GM23338 (cell line): ENCODE results near the gene TCF7.

Source experiments
- CREB1 ChIP-seq: fragments of 250-450 bp; sonication (Bioruptor Pico); IDR thresholded peaks from 2 replicates; pipeline ENCODE4 v1.5.0; 2020; ENCODE audit warnings: low read depth, mild to moderate bottlenecking, moderate library complexity
- EZH2 ChIP-seq: fragments of 200-600 bp; sonication (generic); IDR thresholded peaks from one replicate; pipeline ENCODE4 v1.8.0; 2017; ENCODE audit warnings: antibody characterized with exemption, mild to moderate bottlenecking, low read depth; ENCODE audit not compliant: unreplicated experiment
- EZH2phosphoT487 ChIP-seq: fragments of 200-600 bp; sonication (generic); IDR thresholded peaks from one replicate; pipeline ENCODE4 v1.8.1; 2018; ENCODE audit warnings: antibody characterized with exemption; ENCODE audit not compliant: unreplicated experiment
- NANOG ChIP-seq: IDR thresholded peaks from 2 replicates; pipeline ENCODE4 v1.6.1; 2016; ENCODE audit warnings: antibody characterized with exemption, borderline replicate concordance
- POLR2AphosphoS5 ChIP-seq: IDR thresholded peaks from 2 replicates; pipeline ENCODE4 v1.6.1; 2016; ENCODE audit warnings: antibody characterized with exemption, low read depth
- TF ChIP-seq, protein P1 (sequence below): IDR thresholded peaks from one replicate; pipeline ENCODE4 v1.6.1; 2018; ENCODE audit warnings: antibody characterized with exemption; ENCODE audit not compliant: unreplicated experiment
- TF ChIP-seq, protein P2 (sequence below), 2 experiments: fragments of 200-600 bp in 1 of 2; sonication (generic) in 1 of 2; conservative IDR thresholded peaks; 2 replicates each; pipeline versions ENCODE4 v1.5.1 to v1.6.1; 2016 to 2017; ENCODE audit warnings: antibody characterized with exemption in 2 of 2, low read depth in 2 of 2, mild to moderate bottlenecking in 2 of 2, moderate library complexity in 1 of 2
- TF ChIP-seq, protein P3 (sequence below): fragments of 250-450 bp; sonication (Bioruptor Pico); IDR thresholded peaks from 2 replicates; pipeline ENCODE4 v1.5.0; 2020; ENCODE audit warnings: mild to moderate bottlenecking, moderate library complexity

DNA sequence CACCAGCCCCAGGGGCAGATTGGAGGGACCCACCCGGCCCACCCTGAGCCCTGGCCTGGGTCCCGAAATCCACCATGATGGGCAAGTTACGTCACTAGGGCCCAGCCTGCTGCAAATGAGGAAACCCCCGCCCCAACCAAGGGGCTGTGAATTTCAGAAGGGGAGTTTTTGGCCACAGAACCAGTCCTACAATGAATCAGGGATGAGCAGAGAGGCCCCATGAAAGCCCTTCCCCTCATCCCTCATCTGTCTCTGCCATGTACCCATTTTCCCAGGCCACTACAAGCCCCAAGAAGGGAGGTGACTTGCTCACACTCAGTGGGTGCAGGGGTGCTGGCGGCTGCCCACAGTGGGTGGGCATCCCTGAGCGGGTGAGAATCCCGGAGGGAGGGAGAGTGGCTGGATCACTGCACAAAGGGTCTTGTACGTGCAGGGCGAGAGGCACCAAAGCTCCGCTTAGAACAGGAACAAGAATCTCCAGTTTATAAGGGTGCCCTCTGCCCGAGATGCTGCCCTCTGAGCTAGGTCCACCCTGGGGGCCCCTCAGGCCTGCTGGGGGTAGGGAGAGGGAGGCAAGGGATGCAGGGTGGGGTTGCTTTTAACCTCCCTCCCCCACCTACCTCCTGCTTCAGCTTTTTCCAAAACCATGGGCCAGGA, 10.4 kb upstream of the TCF7 start:
- TF ChIP-seq EZH2 (no peak), EZH2phosphoT487 (no peak), POLR2AphosphoS5 (no peak), NANOG (no peak), CREB1 (CRISPR knock-in tag) (no peak)
- TF ChIP-seq, protein P1, sequence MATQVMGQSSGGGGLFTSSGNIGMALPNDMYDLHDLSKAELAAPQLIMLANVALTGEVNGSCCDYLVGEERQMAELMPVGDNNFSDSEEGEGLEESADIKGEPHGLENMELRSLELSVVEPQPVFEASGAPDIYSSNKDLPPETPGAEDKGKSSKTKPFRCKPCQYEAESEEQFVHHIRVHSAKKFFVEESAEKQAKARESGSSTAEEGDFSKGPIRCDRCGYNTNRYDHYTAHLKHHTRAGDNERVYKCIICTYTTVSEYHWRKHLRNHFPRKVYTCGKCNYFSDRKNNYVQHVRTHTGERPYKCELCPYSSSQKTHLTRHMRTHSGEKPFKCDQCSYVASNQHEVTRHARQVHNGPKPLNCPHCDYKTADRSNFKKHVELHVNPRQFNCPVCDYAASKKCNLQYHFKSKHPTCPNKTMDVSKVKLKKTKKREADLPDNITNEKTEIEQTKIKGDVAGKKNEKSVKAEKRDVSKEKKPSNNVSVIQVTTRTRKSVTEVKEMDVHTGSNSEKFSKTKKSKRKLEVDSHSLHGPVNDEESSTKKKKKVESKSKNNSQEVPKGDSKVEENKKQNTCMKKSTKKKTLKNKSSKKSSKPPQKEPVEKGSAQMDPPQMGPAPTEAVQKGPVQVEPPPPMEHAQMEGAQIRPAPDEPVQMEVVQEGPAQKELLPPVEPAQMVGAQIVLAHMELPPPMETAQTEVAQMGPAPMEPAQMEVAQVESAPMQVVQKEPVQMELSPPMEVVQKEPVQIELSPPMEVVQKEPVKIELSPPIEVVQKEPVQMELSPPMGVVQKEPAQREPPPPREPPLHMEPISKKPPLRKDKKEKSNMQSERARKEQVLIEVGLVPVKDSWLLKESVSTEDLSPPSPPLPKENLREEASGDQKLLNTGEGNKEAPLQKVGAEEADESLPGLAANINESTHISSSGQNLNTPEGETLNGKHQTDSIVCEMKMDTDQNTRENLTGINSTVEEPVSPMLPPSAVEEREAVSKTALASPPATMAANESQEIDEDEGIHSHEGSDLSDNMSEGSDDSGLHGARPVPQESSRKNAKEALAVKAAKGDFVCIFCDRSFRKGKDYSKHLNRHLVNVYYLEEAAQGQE = no peak
- TF ChIP-seq, protein P2, sequence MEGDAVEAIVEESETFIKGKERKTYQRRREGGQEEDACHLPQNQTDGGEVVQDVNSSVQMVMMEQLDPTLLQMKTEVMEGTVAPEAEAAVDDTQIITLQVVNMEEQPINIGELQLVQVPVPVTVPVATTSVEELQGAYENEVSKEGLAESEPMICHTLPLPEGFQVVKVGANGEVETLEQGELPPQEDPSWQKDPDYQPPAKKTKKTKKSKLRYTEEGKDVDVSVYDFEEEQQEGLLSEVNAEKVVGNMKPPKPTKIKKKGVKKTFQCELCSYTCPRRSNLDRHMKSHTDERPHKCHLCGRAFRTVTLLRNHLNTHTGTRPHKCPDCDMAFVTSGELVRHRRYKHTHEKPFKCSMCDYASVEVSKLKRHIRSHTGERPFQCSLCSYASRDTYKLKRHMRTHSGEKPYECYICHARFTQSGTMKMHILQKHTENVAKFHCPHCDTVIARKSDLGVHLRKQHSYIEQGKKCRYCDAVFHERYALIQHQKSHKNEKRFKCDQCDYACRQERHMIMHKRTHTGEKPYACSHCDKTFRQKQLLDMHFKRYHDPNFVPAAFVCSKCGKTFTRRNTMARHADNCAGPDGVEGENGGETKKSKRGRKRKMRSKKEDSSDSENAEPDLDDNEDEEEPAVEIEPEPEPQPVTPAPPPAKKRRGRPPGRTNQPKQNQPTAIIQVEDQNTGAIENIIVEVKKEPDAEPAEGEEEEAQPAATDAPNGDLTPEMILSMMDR (conservative IDR thresholded peaks at IDR 0.05; ENCODE audit: low read depth in 2 of 2) = no peak
- TF ChIP-seq, protein P3, sequence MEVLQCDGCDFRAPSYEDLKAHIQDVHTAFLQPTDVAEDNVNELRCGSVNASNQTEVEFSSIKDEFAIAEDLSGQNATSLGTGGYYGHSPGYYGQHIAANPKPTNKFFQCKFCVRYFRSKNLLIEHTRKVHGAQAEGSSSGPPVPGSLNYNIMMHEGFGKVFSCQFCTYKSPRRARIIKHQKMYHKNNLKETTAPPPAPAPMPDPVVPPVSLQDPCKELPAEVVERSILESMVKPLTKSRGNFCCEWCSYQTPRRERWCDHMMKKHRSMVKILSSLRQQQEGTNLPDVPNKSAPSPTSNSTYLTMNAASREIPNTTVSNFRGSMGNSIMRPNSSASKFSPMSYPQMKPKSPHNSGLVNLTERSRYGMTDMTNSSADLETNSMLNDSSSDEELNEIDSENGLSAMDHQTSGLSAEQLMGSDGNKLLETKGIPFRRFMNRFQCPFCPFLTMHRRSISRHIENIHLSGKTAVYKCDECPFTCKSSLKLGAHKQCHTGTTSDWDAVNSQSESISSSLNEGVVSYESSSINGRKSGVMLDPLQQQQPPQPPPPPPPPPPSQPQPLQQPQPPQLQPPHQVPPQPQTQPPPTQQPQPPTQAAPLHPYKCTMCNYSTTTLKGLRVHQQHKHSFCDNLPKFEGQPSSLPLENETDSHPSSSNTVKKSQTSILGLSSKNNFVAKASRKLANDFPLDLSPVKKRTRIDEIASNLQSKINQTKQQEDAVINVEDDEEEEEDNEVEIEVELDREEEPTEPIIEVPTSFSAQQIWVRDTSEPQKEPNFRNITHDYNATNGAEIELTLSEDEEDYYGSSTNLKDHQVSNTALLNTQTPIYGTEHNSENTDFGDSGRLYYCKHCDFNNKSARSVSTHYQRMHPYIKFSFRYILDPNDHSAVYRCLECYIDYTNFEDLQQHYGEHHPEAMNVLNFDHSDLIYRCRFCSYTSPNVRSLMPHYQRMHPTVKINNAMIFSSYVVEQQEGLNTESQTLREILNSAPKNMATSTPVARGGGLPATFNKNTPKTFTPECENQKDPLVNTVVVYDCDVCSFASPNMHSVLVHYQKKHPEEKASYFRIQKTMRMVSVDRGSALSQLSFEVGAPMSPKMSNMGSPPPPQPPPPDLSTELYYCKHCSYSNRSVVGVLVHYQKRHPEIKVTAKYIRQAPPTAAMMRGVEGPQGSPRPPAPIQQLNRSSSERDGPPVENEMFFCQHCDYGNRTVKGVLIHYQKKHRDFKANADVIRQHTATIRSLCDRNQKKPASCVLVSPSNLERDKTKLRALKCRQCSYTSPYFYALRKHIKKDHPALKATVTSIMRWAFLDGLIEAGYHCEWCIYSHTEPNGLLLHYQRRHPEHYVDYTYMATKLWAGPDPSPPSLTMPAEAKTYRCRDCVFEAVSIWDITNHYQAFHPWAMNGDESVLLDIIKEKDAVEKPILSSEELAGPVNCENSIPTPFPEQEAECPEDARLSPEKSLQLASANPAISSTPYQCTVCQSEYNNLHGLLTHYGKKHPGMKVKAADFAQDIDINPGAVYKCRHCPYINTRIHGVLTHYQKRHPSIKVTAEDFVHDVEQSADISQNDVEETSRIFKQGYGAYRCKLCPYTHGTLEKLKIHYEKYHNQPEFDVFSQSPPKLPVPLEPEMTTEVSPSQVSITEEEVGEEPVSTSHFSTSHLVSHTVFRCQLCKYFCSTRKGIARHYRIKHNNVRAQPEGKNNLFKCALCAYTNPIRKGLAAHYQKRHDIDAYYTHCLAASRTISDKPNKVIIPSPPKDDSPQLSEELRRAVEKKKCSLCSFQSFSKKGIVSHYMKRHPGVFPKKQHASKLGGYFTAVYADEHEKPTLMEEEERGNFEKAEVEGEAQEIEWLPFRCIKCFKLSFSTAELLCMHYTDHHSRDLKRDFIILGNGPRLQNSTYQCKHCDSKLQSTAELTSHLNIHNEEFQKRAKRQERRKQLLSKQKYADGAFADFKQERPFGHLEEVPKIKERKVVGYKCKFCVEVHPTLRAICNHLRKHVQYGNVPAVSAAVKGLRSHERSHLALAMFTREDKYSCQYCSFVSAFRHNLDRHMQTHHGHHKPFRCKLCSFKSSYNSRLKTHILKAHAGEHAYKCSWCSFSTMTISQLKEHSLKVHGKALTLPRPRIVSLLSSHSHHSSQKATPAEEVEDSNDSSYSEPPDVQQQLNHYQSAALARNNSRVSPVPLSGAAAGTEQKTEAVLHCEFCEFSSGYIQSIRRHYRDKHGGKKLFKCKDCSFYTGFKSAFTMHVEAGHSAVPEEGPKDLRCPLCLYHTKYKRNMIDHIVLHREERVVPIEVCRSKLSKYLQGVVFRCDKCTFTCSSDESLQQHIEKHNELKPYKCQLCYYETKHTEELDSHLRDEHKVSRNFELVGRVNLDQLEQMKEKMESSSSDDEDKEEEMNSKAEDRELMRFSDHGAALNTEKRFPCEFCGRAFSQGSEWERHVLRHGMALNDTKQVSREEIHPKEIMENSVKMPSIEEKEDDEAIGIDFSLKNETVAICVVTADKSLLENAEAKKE (CRISPR knock-in tag) = no peak
